GM12878 (cell line): ENCODE data around the gene MEN1. TPM values are rescaled to one million over a fixed set of nuclear protein-coding genes. Genes with fewer than 3 reads are reported as not detected.

Experiments used
- ATAC-seq: fragments of 200-7000 bp; cut with Tn5 transposase; 3 replicates; pipeline ENCODE4 v1.9.1; 2020; ENCODE audit warnings: mild to moderate bottlenecking, moderate library complexity
- BruUV-seq: library from RNA; stranded (reverse); fragments of 400-500 nt; replicated peaks from 2 replicates; lab custom pipeline; 2021; lab: Mats Ljungman, UMichigan
- CTCF ChIA-PET: fragments of 300-600 bp; sonication (Branson Sonifier 250); formaldehyde crosslinking; extraction: SDS; loops from one replicate; lab custom pipeline; 2021; ENCODE audit warnings: inconsistent platforms; lab: Yijun Ruan, JAX
- POLR2A ChIA-PET: fragments of 350-600 bp; formaldehyde crosslinking; extraction: SDS; loops from one replicate; lab custom pipeline; 2021; ENCODE audit warnings: inconsistent platforms; lab: Charles Lee
- RAD21 ChIA-PET: fragments of 300-600 bp; sonication (Branson Sonifier 250); formaldehyde crosslinking; loops from one replicate; lab custom pipeline; 2023; ENCODE audit warnings: antibody characterized with exemption; ENCODE audit not compliant: unreplicated experiment; lab: Charles Lee
- SMC1A ChIA-PET: fragments of 300-600 bp; sonication (Branson Sonifier 250); formaldehyde crosslinking; loops from one replicate; lab custom pipeline; 2023; ENCODE audit not compliant: unreplicated experiment, uncharacterized antibody; lab: Charles Lee
- DNase-seq: peaks from one replicate; pipeline ENCODE4 v3.0.0-alpha.2; 2011; ENCODE audit warnings: low read depth, low spot score
- FAIRE-seq: peaks from 3 replicates; lab custom pipeline; 2011; peaks lifted over from hg19 to GRCh38; lab: Jason Lieb, UNC
- H2AFZ ChIP-seq: 2 replicates; pipeline ENCODE4 v1.6.0; 2011; ENCODE audit warnings: low read depth, low read length, control low read depth; ENCODE audit not compliant: control insufficient read depth
- H3K27ac ChIP-seq: 2 replicates; pipeline ENCODE4 v1.5.1; 2011; ENCODE audit warnings: control low read depth; ENCODE audit not compliant: control insufficient read depth, insufficient read depth
- H3K27me3 ChIP-seq, 2 experiments: replicated peaks in 1 of 2; 2 replicates each; pipeline versions ENCODE4 v1.6.0 to v1.6.1; 2011; ENCODE audit warnings: low read length in 1 of 2; ENCODE audit not compliant: control insufficient read depth in 2 of 2, insufficient read depth in 2 of 2
- H3K36me3 ChIP-seq, 2 experiments: 2 replicates each; pipeline ENCODE4 v1.5.1; 2011; ENCODE audit warnings: low read length in 1 of 2; ENCODE audit not compliant: control insufficient read depth in 2 of 2, insufficient read depth in 2 of 2
- H3K4me1 ChIP-seq: 2 replicates; pipeline ENCODE4 v1.6.1; 2011; ENCODE audit warnings: mild to moderate bottlenecking, low read length, moderate library complexity, mixed read lengths; ENCODE audit not compliant: control insufficient read depth, insufficient read depth
- H3K4me2 ChIP-seq: 2 replicates; pipeline ENCODE4 v1.6.0; 2011; ENCODE audit warnings: control low read depth; ENCODE audit not compliant: control insufficient read depth, insufficient read depth
- H3K4me3 ChIP-seq: fragments of 200-600 bp; sonication (generic); 2 replicates; pipeline ENCODE4 v1.5.1; 2016
- H3K79me2 ChIP-seq: 2 replicates; pipeline ENCODE4 v1.6.0; 2011; ENCODE audit warnings: low read length; ENCODE audit not compliant: control insufficient read depth, insufficient read depth
- H3K9ac ChIP-seq: 2 replicates; pipeline ENCODE4 v1.8.0; 2011; ENCODE audit warnings: low read length, control low read depth, mixed read lengths; ENCODE audit not compliant: control insufficient read depth, insufficient read depth
- H3K9me3 ChIP-seq: replicated peaks from 3 replicates; pipeline ENCODE4 v1.5.1; 2011; ENCODE audit warnings: mild to moderate bottlenecking, low read length; ENCODE audit not compliant: control insufficient read depth, insufficient read depth
- H4K20me1 ChIP-seq: 2 replicates; pipeline ENCODE4 v1.6.0; 2011; ENCODE audit not compliant: control insufficient read depth, insufficient read depth
- FOXK2 ChIP-seq: fragments of 450-650 bp; IDR thresholded peaks from 2 replicates; pipeline ENCODE4 v1.6.1; 2017; ENCODE audit warnings: mild to moderate bottlenecking, moderate library complexity
- KLF5 ChIP-seq: fragments of 450-650 bp; IDR thresholded peaks from 2 replicates; pipeline ENCODE4 v1.6.1; 2014; ENCODE audit warnings: mild to moderate bottlenecking; ENCODE audit not compliant: partially characterized antibody
- MEF2A ChIP-seq: IDR thresholded peaks from 2 replicates; pipeline ENCODE4 v1.6.1; 2011; ENCODE audit warnings: low read depth, mild to moderate bottlenecking, low read length, moderate library complexity; ENCODE audit not compliant: insufficient read depth
- MYC ChIP-seq: IDR thresholded peaks from 2 replicates; pipeline ENCODE4 v1.6.1; 2011; ENCODE audit warnings: mild to moderate bottlenecking, low read length, moderate library complexity, inconsistent platforms; ENCODE audit not compliant: insufficient read depth, insufficient replicate concordance, insufficient read length, severe bottlenecking
- POLR2A ChIP-seq: IDR thresholded peaks from 2 replicates; pipeline ENCODE4 v1.6.1; 2011; ENCODE audit warnings: low read depth, mild to moderate bottlenecking, low read length
- POLR2AphosphoS5 ChIP-seq: IDR thresholded peaks from 2 replicates; pipeline ENCODE4 v1.6.1; 2011; ENCODE audit warnings: mild to moderate bottlenecking, low read length, inconsistent platforms
- REST ChIP-seq: IDR thresholded peaks from 2 replicates; pipeline ENCODE4 v1.6.1; 2012; ENCODE audit warnings: mild to moderate bottlenecking, low read depth, low read length
- WRNIP1 ChIP-seq: IDR thresholded peaks from 2 replicates; pipeline ENCODE4 v1.6.1; 2011; ENCODE audit warnings: low read depth, low read length, improper control_type of control experiment, borderline replicate concordance
- WGBS: methylation state at CpG from one replicate; pipeline ENCODE4 v1.1.6; 2016; ENCODE audit warnings: low lambda C conversion rate; ENCODE audit not compliant: insufficient replicate concordance, insufficient coverage; ENCODE audit errors: missing lambda C conversion rate; 5-methylcytosine and 5-hydroxymethylcytosine counted together
- in situ Hi-C: fragments of 300-500 bp; cut with MboI; formaldehyde crosslinking; loops from 9 replicates; pipeline ENCODE4 v1.14.3; 2018; ENCODE audit warnings: mixed read lengths
- intact Hi-C: fragments of 100-400 bp; cut with micrococcal nuclease; formaldehyde crosslinking; loops from one replicate; pipeline ENCODE4 v1.14.2; 2022; ENCODE audit not compliant: unreplicated experiment
- polyA plus RNA-seq, 11 experiments: library from polyadenylated mRNA; depleted of rRNA in 4 of 11; unstranded in 6 of 11; stranded (reverse) in 5 of 11; fragments of >200 nt; fragmentation: Nextera tagmentation in 4 of 11; fragmentation: Illumina TruSeq in 1 of 11; extraction: Ambion mirVana in 4 of 11; extraction: Trizol in 1 of 11; gene quantifications; 1 replicate in 1 of 11; 2 replicates in 10 of 11; pipeline versions ENCODE4 v1.2.1 to v1.2.3, GENCODE V29; 2011 to 2016; ENCODE audit warnings: inconsistent platforms in 2 of 11, missing spikeins in 2 of 11, low read depth in 1 of 11
- total RNA-seq, 4 experiments: library from RNA; depleted of rRNA in 3 of 4; stranded (reverse); fragments of >200 nt in 3 of 4; fragmentation: Illumina TruSeq in 1 of 4; extraction: Trizol in 1 of 4; gene quantifications; 2 replicates each; pipeline versions ENCODE4 v1.2.1 to v1.2.3, GENCODE V29; 2013 to 2021

Gene MEN1
- total and polyA plus RNA-seq, 10 of the 15 experiments (the other 5 are each of a cell fraction or from before 2014, with no cell fraction given): 2.5 to 39.7 (median 20.7) TPM

- TF ChIP-seq REST: no peak
- no peak for TF ChIP-seq FOXK2
- TF ChIP-seq MEF2A: no peak
- TF ChIP-seq WRNIP1: no peak
- TF ChIP-seq KLF5: no peak
Measured at GRCh38 chr11:64856382-64857227, 46.3 kb upstream of the MEN1 start (continued).

- Histone ChIP-seq H3K27me3 (no peaks in the 10 kb centered on the region), H3K4me2 (peak overlapping the region; percentile 7; the same call in 1 of the 2 replicates), H3K27ac (peak overlapping the region; percentile 63), H3K79me2 (peaks cover 45% of the 10 kb centered on the region), H3K9me3 (no peaks in the 10 kb centered on the region), H3K4me3 (no peak overlapping the region), H3K4me1 (peaks cover 97% of the 10 kb centered on the region), H2AFZ (no peak overlapping the region), H3K9ac (no peak overlapping the region), H4K20me1 (no peaks in the 10 kb centered on the region), H3K36me3 (peaks cover 24 to 57% of the 10 kb centered on the region in 2 experiments)
- ChIA-PET SMC1A (interaction anchor here (9.6 to 15.0 kb wide), 3 partner anchors 5 to 21 kb away, joined by 226 to 306 read pairs (median 266); partner anchors contain the start of gene EHD1), RAD21 (interaction anchor here (1.5 to 15.8 kb wide), 3 partner anchors 9 to 22 kb away, joined by 4 to 316 read pairs (median 253); partner anchors contain the start of gene EHD1), POLR2A (interaction anchor here (0.6 to 24.3 kb wide), 4 partner anchors 8 to 143 kb away, joined by 3 to 620 read pairs (median 119); partner anchors contain the start of gene EHD1), CTCF (interaction anchor here (1.2 to 28.8 kb wide), 4 partner anchors 5 to 227 kb away, joined by 3 to 1208 read pairs (median 374); partner anchors contain the start of genes CDC42BPG and EHD1)
- ATAC-seq (no peak), DNase-seq (no peak), FAIRE-seq (no peak)
- 68% methylated on average over 15 of the region's 22 CpGs for WGBS
- intact Hi-C loops: no loop called here
- BruUV-seq: no TSS peak
- no peak for TF ChIP-seq MYC
- peak; percentile 68; the same call in 1 of the 2 replicates for TF ChIP-seq POLR2A
- peak; percentile 70; the same call in 1 of the 2 replicates for TF ChIP-seq POLR2AphosphoS5
- in situ Hi-C loops: no loop called here
Measured at GRCh38 chr11:64855596-64856304, 45.4 kb upstream of the MEN1 start.
